Activated CD8-positive, alpha-beta T cell treated with anti-CD3 and anti-CD28 coated beads for 36 hours (primary cell): ENCODE results near the gene TFCP2L1. TPM values are rescaled to one million over a fixed set of nuclear protein-coding genes. Genes with fewer than 3 reads are reported as not detected.

Experiments
- ATAC-seq: fragments of 200-7000 bp; cut with Tn5 transposase; one replicate; pipeline ENCODE4 v1.10.0; 2021; ENCODE audit warnings: mild to moderate bottlenecking, moderate library complexity
- CTCF ChIA-PET: fragments of 350-600 bp; sonication (Branson Sonifier 250); formaldehyde crosslinking; loops from one replicate; lab custom pipeline; 2021; ENCODE audit warnings: antibody characterized with exemption; lab: Charles Lee
- POLR2A ChIA-PET: fragments of 350-600 bp; sonication (Branson Sonifier 250); formaldehyde crosslinking; loops from one replicate; lab custom pipeline; 2021; ENCODE audit warnings: antibody characterized with exemption; lab: Charles Lee
- DNase-seq: peaks from one replicate; pipeline ENCODE4 v3.0.0-alpha.2; 2020
- H3K27ac Mint-ChIP-seq: one replicate; pipeline ENCODE4 v1.8.0; 2021; ENCODE audit warnings: mild to moderate bottlenecking, mixed read lengths
- H3K27me3 Mint-ChIP-seq: one replicate; pipeline ENCODE4 v1.8.0; 2021; ENCODE audit warnings: mixed read lengths
- H3K36me3 Mint-ChIP-seq: one replicate; pipeline ENCODE4 v1.8.0; 2021; ENCODE audit warnings: low read depth, mixed read lengths
- H3K4me1 Mint-ChIP-seq: one replicate; pipeline ENCODE4 v1.8.0; 2021; ENCODE audit warnings: low read depth, mixed read lengths
- H3K4me3 Mint-ChIP-seq: one replicate; pipeline ENCODE4 v1.8.0; 2021; ENCODE audit warnings: mild to moderate bottlenecking, moderate library complexity, mixed read lengths
- H3K9me3 Mint-ChIP-seq: one replicate; pipeline ENCODE4 v1.8.0; 2021; ENCODE audit warnings: mixed read lengths
- CTCF ChIP-seq: fragments of 200-600 bp; IDR thresholded peaks from one replicate; pipeline ENCODE4 v1.8.0; 2022; ENCODE audit warnings: antibody characterized with exemption, mild to moderate bottlenecking
- intact Hi-C: fragments of 100-400 bp; cut with micrococcal nuclease; formaldehyde crosslinking; loops from one replicate; pipeline ENCODE4 v1.10.0; 2022
- total RNA-seq, 2 experiments: library from RNA; stranded (reverse); gene quantifications; one replicate each; pipeline ENCODE4 v1.2.3, GENCODE V29; 2021

The TFCP2L1 gene
- total RNA-seq, 2 experiments from 2014 or later: 0.04 TPM; not detected in 1

GRCh38 chr2:121235542-121235941 is 49.5 kb downstream of the TFCP2L1 start:
- Mint-ChIP-seq H3K9me3 (no peaks in the 10 kb centered on the region), H3K4me1 (no peaks in the 10 kb centered on the region), H3K27ac (no peak overlapping the region), H3K4me3 (no peak overlapping the region), H3K36me3 (no peaks in the 10 kb centered on the region), H3K27me3 (no peaks in the 10 kb centered on the region)
- intact Hi-C loops: no loop called here
- TF ChIP-seq CTCF: no peak
- ATAC-seq (no peak), DNase-seq (no peak)
- POLR2A ChIA-PET: no interaction called here
- CTCF ChIA-PET: no interaction called here

- POLR2A ChIA-PET: no interaction called here
- CTCF ChIA-PET: no interaction called here
- Mint-ChIP-seq H3K4me3 (no peak overlapping the region), H3K36me3 (no peaks in the 10 kb centered on the region), H3K27ac (no peak overlapping the region), H3K9me3 (no peaks in the 10 kb centered on the region), H3K27me3 (no peaks in the 10 kb centered on the region), H3K4me1 (no peaks in the 10 kb centered on the region)
- no peak for TF ChIP-seq CTCF
- ATAC-seq: no peak
- intact Hi-C loops: no loop called here
- DNase-seq: no peak
Measured at GRCh38 chr2:121234791-121235190, 50.2 kb downstream of the TFCP2L1 start.

GRCh38 chr2:121234144-121234543 is 50.9 kb downstream of the TFCP2L1 start:
- Mint-ChIP-seq H3K27me3 (no peaks in the 10 kb centered on the region), H3K36me3 (no peaks in the 10 kb centered on the region), H3K9me3 (no peaks in the 10 kb centered on the region), H3K4me1 (no peaks in the 10 kb centered on the region), H3K27ac (no peak overlapping the region), H3K4me3 (no peak overlapping the region)
- ATAC-seq (no peak), DNase-seq (no peak)
- ChIA-PET CTCF (no interaction called here), POLR2A (no interaction called here)
- TF ChIP-seq CTCF: no peak
- intact Hi-C loops: no loop called here

- ATAC-seq (no peak), DNase-seq (no peak)
- TF ChIP-seq CTCF: no peak
- ChIA-PET CTCF (no interaction called here), POLR2A (no interaction called here)
- Mint-ChIP-seq H3K9me3 (no peaks in the 10 kb centered on the region), H3K27ac (no peak overlapping the region), H3K4me1 (no peaks in the 10 kb centered on the region), H3K4me3 (no peak overlapping the region), H3K27me3 (no peaks in the 10 kb centered on the region), H3K36me3 (no peaks in the 10 kb centered on the region)
- intact Hi-C loops: no loop called here
Measured at GRCh38 chr2:121233486-121234110, 51.4 kb downstream of the TFCP2L1 start.

GRCh38 chr2:121232626-121233265 is 52.3 kb downstream of the TFCP2L1 start:
- no peaks in the 10 kb centered on the region for H3K36me3 Mint-ChIP-seq
- H3K4me1 Mint-ChIP-seq: no peaks in the 10 kb centered on the region
- TF ChIP-seq CTCF: no peak
- no peak for DNase-seq
- intact Hi-C loops: no loop called here
- ChIA-PET POLR2A (no interaction called here), CTCF (no interaction called here)
- no peaks in the 10 kb centered on the region for H3K9me3 Mint-ChIP-seq
- ATAC-seq: no peak
- no peaks in the 10 kb centered on the region for H3K27me3 Mint-ChIP-seq
- no peak overlapping the region for H3K4me3 Mint-ChIP-seq
- H3K27ac Mint-ChIP-seq: no peak overlapping the region
